T47D (cell line): ENCODE results near the gene TMEM33.
"Not testable (repeated sequence)": the region's sequence is repeated elsewhere in the genome, so short reads cannot be mapped to it uniquely, and the experiment has no call there.

Source experiments
- DNase-seq, 2 experiments: peaks; one replicate each; pipeline versions ENCODE4 v3.0.0 to v3.0.0-alpha.2; 2011 to 2012; ENCODE audit warnings: low read depth in 1 of 2, low spot score in 1 of 2
- JUND ChIP-seq: IDR thresholded peaks from 2 replicates; pipeline ENCODE4 v1.6.1; 2012; ENCODE audit warnings: low read depth
- in situ Hi-C: cut with HindIII; loops from 2 replicates; pipeline ENCODE4 v1.10.0; 2016; ENCODE audit warnings: low sequenced_read_pairs, low pct_unique_long_range_greater_than_20kb

TMEM33 gene, protein sequence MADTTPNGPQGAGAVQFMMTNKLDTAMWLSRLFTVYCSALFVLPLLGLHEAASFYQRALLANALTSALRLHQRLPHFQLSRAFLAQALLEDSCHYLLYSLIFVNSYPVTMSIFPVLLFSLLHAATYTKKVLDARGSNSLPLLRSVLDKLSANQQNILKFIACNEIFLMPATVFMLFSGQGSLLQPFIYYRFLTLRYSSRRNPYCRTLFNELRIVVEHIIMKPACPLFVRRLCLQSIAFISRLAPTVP

DNA sequence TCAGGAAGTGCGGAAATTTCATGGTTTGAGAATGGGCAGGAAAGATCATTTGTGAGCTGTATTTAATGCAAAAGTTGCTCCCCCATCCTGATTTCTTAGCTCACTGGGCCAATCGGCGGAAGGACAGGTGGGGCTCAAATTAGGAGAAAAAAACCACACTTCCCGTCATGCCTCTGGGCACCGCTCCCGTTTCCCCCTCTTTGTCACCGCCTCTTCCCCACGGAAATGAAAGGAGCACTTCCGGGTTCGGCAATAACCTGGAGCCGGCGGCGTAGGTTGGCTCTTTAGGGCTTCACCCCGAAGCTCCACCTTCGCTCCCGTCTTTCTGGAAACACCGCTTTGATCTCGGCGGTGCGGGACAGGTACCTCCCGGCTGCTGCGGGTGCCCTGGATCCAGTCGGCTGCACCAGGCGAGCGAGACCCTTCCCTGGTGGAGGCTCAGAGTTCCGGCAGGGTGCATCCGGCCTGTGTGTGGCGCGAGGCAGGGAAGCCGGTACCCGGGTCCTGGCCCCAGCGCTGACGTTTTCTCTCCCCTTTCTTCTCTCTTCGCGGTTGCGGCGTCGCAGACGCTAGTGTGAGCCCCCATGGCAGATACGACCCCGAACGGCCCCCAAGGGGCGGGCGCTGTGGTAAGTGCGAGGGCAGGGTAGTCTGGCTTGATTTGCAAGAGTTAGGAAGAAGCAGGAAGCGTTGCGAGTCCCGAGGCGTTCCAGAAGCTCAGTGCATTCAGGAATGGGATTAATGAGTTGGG, at the start of gene TMEM33:
Gene TMEM33, plus strand, starts transcription at position 529 of the 751 bp plus-strand sequence. Its CDS starts 56 bp downstream, at position 585.
- TF ChIP-seq JUND: no peak
- DNase-seq: peak; percentile 66 to 94
- in situ Hi-C loops: no loop called here

DNA sequence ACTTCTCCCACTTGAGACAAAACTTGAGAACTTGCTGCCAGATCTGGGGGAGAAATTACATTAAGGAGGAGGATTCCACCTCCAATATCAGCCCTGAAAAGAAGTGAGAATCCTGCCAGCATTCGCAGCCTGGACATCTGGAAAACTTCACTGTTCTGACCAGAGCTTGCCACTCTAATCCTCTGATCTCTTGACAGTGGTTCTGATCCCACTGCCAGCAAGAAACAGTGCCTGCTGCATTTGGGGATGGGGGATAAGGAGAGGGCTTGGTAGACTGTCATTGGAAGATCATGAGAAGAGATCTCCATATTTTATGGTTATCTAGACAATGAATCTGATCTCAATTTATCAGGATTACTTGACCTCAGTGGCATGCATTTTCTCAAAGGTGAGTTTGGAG, 49.8 kb upstream of the TMEM33 start:
- in situ Hi-C loops: no loop called here
- no peak for DNase-seq
- no peak for TF ChIP-seq JUND

- TF ChIP-seq JUND: no peak
- in situ Hi-C loops: no loop called here
These were observed 48.0 kb upstream of the TMEM33 start for GRCh38 chr4:41887277-41887676.

GRCh38 chr4:41887821-41888686, 47.2 kb upstream of the TMEM33 start:
- TF ChIP-seq JUND: no peak
- DNase-seq: peak in 1 of 2 experiments; percentile 48
- in situ Hi-C loops: no loop called here

More at GRCh38 chr4:41887277-41887676, 48.0 kb upstream of the TMEM33 start:
- no peak for DNase-seq

GRCh38 chr4:41888687-41889074, 46.5 kb upstream of the TMEM33 start:
- in situ Hi-C loops: no loop called here
- no peak for DNase-seq
- no peak for TF ChIP-seq JUND

- DNase-seq: no peak
- TF ChIP-seq JUND: no peak
- in situ Hi-C loops: no loop called here
These were observed 45.9 kb upstream of the TMEM33 start for GRCh38 chr4:41889317-41889716.

DNA sequence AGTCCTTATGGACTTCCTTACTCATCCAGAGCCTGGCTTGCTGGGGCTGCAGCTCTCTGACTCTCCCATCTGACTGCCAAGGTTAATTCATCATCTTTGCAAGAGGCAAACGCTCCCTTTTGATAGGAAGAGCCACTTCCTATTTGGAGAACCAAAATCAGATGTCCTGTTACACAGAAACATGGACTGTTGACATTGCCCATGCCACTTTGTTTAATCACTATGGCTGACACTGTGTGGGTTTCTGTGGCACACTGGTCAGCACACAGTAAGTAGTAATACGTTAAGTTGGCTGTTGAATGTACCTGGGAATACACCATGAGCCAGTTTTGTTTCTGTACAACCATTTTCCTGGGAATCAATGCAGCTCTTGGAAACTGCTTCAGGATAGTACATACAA, 45.1 kb upstream of the TMEM33 start:
- in situ Hi-C loops: no loop called here
- no peak for TF ChIP-seq JUND
- no peak for DNase-seq

- in situ Hi-C loops: no loop called here
- TF ChIP-seq JUND: no peak
- DNase-seq: no peak
These were observed 38.6 kb upstream of the TMEM33 start for GRCh38 chr4:41896648-41897047.

- in situ Hi-C loops: no loop called here
- TF ChIP-seq JUND: no peak
- DNase-seq: no peak
These were observed 37.5 kb upstream of the TMEM33 start for GRCh38 chr4:41897698-41898097.

- DNase-seq, in situ Hi-C loops: not testable (repeated sequence)
These were observed 26.1 kb upstream of the TMEM33 start for GRCh38 chr4:41909136-41909535.

- DNase-seq: no peak
- no peak for TF ChIP-seq JUND
- in situ Hi-C loops: no loop called here
These were observed 22.7 kb upstream of the TMEM33 start for GRCh38 chr4:41912546-41912945.

- in situ Hi-C loops: no loop called here
- TF ChIP-seq JUND: no peak
- no peak for DNase-seq
These were observed 21.7 kb upstream of the TMEM33 start for GRCh38 chr4:41913509-41913908.

DNA sequence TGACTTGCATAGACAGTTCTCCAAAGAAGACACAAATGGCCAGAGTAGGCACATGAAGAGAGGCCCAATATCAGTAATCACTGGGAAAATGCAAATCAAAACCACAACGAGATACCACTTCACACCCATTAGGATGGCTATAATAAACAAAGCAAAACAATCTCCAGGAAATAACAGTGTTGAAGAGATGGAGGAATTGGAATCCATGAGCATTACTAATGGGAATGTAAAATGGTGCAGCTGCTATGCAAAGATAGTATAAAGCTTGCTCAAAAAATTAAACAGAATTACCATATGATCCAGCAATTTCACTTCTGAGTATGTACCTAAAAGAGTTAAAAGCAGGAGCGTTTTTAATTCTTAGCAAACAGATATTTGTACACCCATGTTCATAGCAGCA, 17.0 kb upstream of the TMEM33 start:
- DNase-seq: no peak
- in situ Hi-C loops: no loop called here
- TF ChIP-seq JUND: no peak

GRCh38 chr4:41920416-41920815, 14.8 kb upstream of the TMEM33 start:
- in situ Hi-C loops, DNase-seq: not testable (repeated sequence)
